ENCODE data around the gene RABEP2.

RABEP2 gene

GRCh38 chr16:28874406-28874805 is 50.6 kb downstream of the RABEP2 start:
- Histone ChIP-seq H3K36me3 (replicated peaks in 1 of 2; ENCODE audit: control insufficient read depth in 2 of 2, insufficient read depth in 2 of 2, low read length in 2 of 2) (peaks cover 40 to 51% of the 10 kb centered on the region in 2 donors), H2AK5ac (ENCODE audit: low read depth, low read length) (no peak overlapping the region), H3K27me3 (ENCODE audit: control insufficient read depth in 3 of 3, insufficient read depth in 3 of 3, low read depth in 1 of 3, low read length in 3 of 3) (no peaks in the 10 kb centered on the region), H2BK15ac (ENCODE audit: low read length) (no peak overlapping the region), H3K9ac (ENCODE audit: low read depth, low read length, poor library complexity) (no peak overlapping the region), H3K4me1 (ENCODE audit: control insufficient read depth in 2 of 2, insufficient read depth in 1 of 2, low read depth in 1 of 2, low read length in 2 of 2) (peaks cover 10 to 34% of the 10 kb centered on the region in 2 donors), H3K4me3 (ENCODE audit: low read length in 2 of 2) (no peak overlapping the region), H2BK5ac (ENCODE audit: low read length) (no peak overlapping the region), H3K79me1 (ENCODE audit: low read depth, low read length) (peaks cover 10% of the 10 kb centered on the region), H3K4me2 (ENCODE audit: insufficient read depth, low read length, poor library complexity, severe bottlenecking) (no peak overlapping the region), H4K91ac (ENCODE audit: low read depth, low read length, poor library complexity) (no peak overlapping the region), H3K14ac (ENCODE audit: low read length) (no peak overlapping the region), H3K4ac (ENCODE audit: low read length) (no peak overlapping the region), H2BK120ac (ENCODE audit: low read depth, low read length) (no peak overlapping the region), H4K8ac (ENCODE audit: low read depth, low read length) (no peak overlapping the region), H3K9me3 (replicated peaks in 1 of 2; ENCODE audit: control insufficient read depth in 2 of 2, insufficient read depth in 1 of 2, low read depth in 1 of 2, low read length in 2 of 2) (peaks cover 0 to 2% of the 10 kb centered on the region in 2 donors), H2BK12ac (ENCODE audit: low read length) (no peak overlapping the region), H3K23ac (ENCODE audit: low read depth, low read length, poor library complexity) (no peak overlapping the region), H3K27ac (replicated peaks; ENCODE audit: low read length) (no peak overlapping the region), H2AFZ (ENCODE audit: low read length) (no peak overlapping the region), H3K18ac (ENCODE audit: low read length) (no peak overlapping the region)
- WGBS, 2 donors (ENCODE audit: extremely low coverage in 2 of 2, insufficient read length in 2 of 2, insufficient replicate concordance in 1 of 2) = no CpG with 5 or more reads among the region's 6 CpGs
- no peak for DNase-seq (ENCODE audit: low spot score)

DNA sequence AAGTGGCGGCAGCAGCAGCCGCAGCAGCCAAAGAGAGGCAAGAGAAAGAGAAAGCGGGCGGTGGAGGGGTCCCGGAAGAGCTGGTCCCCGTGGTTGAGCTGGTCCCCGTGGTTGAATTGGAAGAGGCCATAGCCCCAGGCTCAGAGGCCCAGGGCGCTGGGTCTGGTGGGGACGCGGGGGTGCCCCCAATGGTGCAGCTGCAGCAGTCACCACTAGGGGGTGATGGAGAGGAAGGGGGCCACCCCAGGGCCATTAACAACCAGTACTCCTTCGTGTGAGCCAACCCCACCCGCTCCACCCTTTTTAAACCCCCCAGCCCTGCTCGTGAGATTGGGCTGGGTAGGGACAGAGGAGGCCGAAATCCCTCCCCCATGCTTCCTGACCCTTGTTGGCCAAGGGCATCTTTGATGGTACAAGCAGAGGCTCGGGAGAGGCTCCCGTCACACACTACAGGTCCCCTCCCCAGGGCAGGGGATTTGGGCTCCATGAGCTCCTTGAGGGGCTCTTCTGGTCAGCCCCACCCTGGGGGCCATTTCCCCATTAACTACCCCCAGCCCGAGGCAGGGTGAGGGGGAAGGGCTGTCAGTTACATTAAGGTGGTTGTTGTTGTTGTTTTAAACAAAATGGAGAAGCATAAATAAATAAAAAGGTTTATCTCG is 51.4 kb downstream of the RABEP2 start:
- Histone ChIP-seq H3K23ac (ENCODE audit: low read depth, low read length, poor library complexity) (peak overlapping the region; percentile 1), H3K27ac (replicated peaks; ENCODE audit: low read length) (no peak overlapping the region), H3K4me3 (ENCODE audit: low read length in 2 of 2) (no peak overlapping the region), H3K4me1 (ENCODE audit: control insufficient read depth in 2 of 2, insufficient read depth in 1 of 2, low read depth in 1 of 2, low read length in 2 of 2) (peaks cover 8 to 32% of the 10 kb centered on the region in 2 donors), H3K9ac (ENCODE audit: low read depth, low read length, poor library complexity) (no peak overlapping the region), H2BK120ac (ENCODE audit: low read depth, low read length) (no peak overlapping the region), H3K36me3 (replicated peaks in 1 of 2; ENCODE audit: control insufficient read depth in 2 of 2, insufficient read depth in 2 of 2, low read length in 2 of 2) (peaks cover 47 to 59% of the 10 kb centered on the region in 2 donors), H3K9me3 (replicated peaks in 1 of 2; ENCODE audit: control insufficient read depth in 2 of 2, insufficient read depth in 1 of 2, low read depth in 1 of 2, low read length in 2 of 2) (peaks cover 0 to 2% of the 10 kb centered on the region in 2 donors), H3K27me3 (ENCODE audit: control insufficient read depth in 3 of 3, insufficient read depth in 3 of 3, low read depth in 1 of 3, low read length in 3 of 3) (no peaks in the 10 kb centered on the region), H3K18ac (ENCODE audit: low read length) (no peak overlapping the region), H2BK5ac (ENCODE audit: low read length) (no peak overlapping the region), H2AFZ (ENCODE audit: low read length) (no peak overlapping the region), H3K4me2 (ENCODE audit: insufficient read depth, low read length, poor library complexity, severe bottlenecking) (no peak overlapping the region), H3K4ac (ENCODE audit: low read length) (no peak overlapping the region), H2AK5ac (ENCODE audit: low read depth, low read length) (no peak overlapping the region), H3K79me1 (ENCODE audit: low read depth, low read length) (peaks cover 10% of the 10 kb centered on the region), H3K14ac (ENCODE audit: low read length) (no peak overlapping the region), H4K8ac (ENCODE audit: low read depth, low read length) (no peak overlapping the region), H2BK12ac (ENCODE audit: low read length) (no peak overlapping the region), H4K91ac (ENCODE audit: low read depth, low read length, poor library complexity) (no peak overlapping the region), H2BK15ac (ENCODE audit: low read length) (no peak overlapping the region)
- DNase-seq (ENCODE audit: low spot score) = no peak
- no CpG with 5 or more reads among the region's 18 CpGs for WGBS, 2 donors (ENCODE audit: extremely low coverage in 2 of 2, insufficient read length in 2 of 2, insufficient replicate concordance in 1 of 2)

- Histone ChIP-seq H2AFZ (ENCODE audit: low read length) (no peak overlapping the region), H3K27ac (replicated peaks; ENCODE audit: low read length) (no peak overlapping the region), H3K14ac (ENCODE audit: low read length) (no peak overlapping the region), H3K9me3 (replicated peaks in 1 of 2; ENCODE audit: control insufficient read depth in 2 of 2, insufficient read depth in 1 of 2, low read depth in 1 of 2, low read length in 2 of 2) (peaks cover 0 to 2% of the 10 kb centered on the region in 2 donors), H3K4me1 (ENCODE audit: control insufficient read depth in 2 of 2, insufficient read depth in 1 of 2, low read depth in 1 of 2, low read length in 2 of 2) (peaks cover 6 to 27% of the 10 kb centered on the region in 2 donors), H3K4me2 (ENCODE audit: insufficient read depth, low read length, poor library complexity, severe bottlenecking) (no peak overlapping the region), H4K8ac (ENCODE audit: low read depth, low read length) (peak overlapping the region; percentile 65), H2BK5ac (ENCODE audit: low read length) (no peak overlapping the region), H3K4me3 (ENCODE audit: low read length in 2 of 2) (no peak overlapping the region), H2BK15ac (ENCODE audit: low read length) (no peak overlapping the region), H3K27me3 (ENCODE audit: control insufficient read depth in 3 of 3, insufficient read depth in 3 of 3, low read depth in 1 of 3, low read length in 3 of 3) (no peaks in the 10 kb centered on the region), H3K36me3 (replicated peaks in 1 of 2; ENCODE audit: control insufficient read depth in 2 of 2, insufficient read depth in 2 of 2, low read length in 2 of 2) (peaks cover 48 to 63% of the 10 kb centered on the region in 2 donors), H3K9ac (ENCODE audit: low read depth, low read length, poor library complexity) (no peak overlapping the region), H2BK12ac (ENCODE audit: low read length) (no peak overlapping the region), H4K91ac (ENCODE audit: low read depth, low read length, poor library complexity) (no peak overlapping the region), H2BK120ac (ENCODE audit: low read depth, low read length) (no peak overlapping the region), H3K4ac (ENCODE audit: low read length) (no peak overlapping the region), H3K79me1 (ENCODE audit: low read depth, low read length) (peaks cover 8% of the 10 kb centered on the region), H3K18ac (ENCODE audit: low read length) (no peak overlapping the region), H3K23ac (ENCODE audit: low read depth, low read length, poor library complexity) (no peak overlapping the region), H2AK5ac (ENCODE audit: low read depth, low read length) (no peak overlapping the region)
- DNase-seq (ENCODE audit: low spot score) = no peak
- no CpG with 5 or more reads among the region's 15 CpGs for WGBS, 2 donors (ENCODE audit: extremely low coverage in 2 of 2, insufficient read length in 2 of 2, insufficient replicate concordance in 1 of 2)
Observed at GRCh38 chr16:28872952-28873351, 52.1 kb downstream of the RABEP2 start.

DNA sequence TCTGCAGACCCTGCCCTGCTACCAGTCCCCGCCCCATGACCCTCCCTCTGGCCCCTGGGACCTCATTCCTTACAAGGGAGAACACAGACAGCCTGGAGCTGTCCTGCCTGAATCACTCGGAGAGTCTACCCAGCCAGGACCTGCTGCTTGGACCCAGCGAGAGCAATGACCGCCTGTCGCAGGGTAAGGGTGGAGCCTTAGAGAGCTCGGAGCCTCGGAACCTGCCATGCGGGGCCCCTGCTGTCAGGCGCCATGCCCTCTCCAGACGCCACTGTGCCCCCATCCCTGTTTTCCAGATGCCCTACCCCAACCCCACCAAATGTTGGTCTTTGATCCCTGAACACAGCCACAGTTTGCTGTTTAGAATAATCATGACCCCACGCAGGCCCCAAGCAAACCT is 55.8 kb downstream of the RABEP2 start:
- no peak for DNase-seq (ENCODE audit: low spot score)
- Histone ChIP-seq H3K18ac (ENCODE audit: low read length) (no peak overlapping the region), H3K4me1 (ENCODE audit: control insufficient read depth in 2 of 2, insufficient read depth in 1 of 2, low read depth in 1 of 2, low read length in 2 of 2) (peaks cover 6 to 12% of the 10 kb centered on the region in 2 donors), H2AFZ (ENCODE audit: low read length) (no peak overlapping the region), H2BK15ac (ENCODE audit: low read length) (no peak overlapping the region), H3K27me3 (ENCODE audit: control insufficient read depth in 3 of 3, insufficient read depth in 3 of 3, low read depth in 1 of 3, low read length in 3 of 3) (no peaks in the 10 kb centered on the region), H2AK5ac (ENCODE audit: low read depth, low read length) (no peak overlapping the region), H3K9me3 (replicated peaks in 1 of 2; ENCODE audit: control insufficient read depth in 2 of 2, insufficient read depth in 1 of 2, low read depth in 1 of 2, low read length in 2 of 2) (peaks cover 0 to 2% of the 10 kb centered on the region in 2 donors), H3K9ac (ENCODE audit: low read depth, low read length, poor library complexity) (no peak overlapping the region), H2BK120ac (ENCODE audit: low read depth, low read length) (no peak overlapping the region), H3K14ac (ENCODE audit: low read length) (no peak overlapping the region), H2BK12ac (ENCODE audit: low read length) (no peak overlapping the region), H4K8ac (ENCODE audit: low read depth, low read length) (no peak overlapping the region), H2BK5ac (ENCODE audit: low read length) (no peak overlapping the region), H3K27ac (replicated peaks; ENCODE audit: low read length) (no peak overlapping the region), H3K23ac (ENCODE audit: low read depth, low read length, poor library complexity) (peak overlapping the region; percentile 13), H3K79me1 (ENCODE audit: low read depth, low read length) (peaks cover 25% of the 10 kb centered on the region), H3K4ac (ENCODE audit: low read length) (no peak overlapping the region), H3K36me3 (replicated peaks in 1 of 2; ENCODE audit: control insufficient read depth in 2 of 2, insufficient read depth in 2 of 2, low read length in 2 of 2) (peaks cover 50 to 80% of the 10 kb centered on the region in 2 donors), H3K4me3 (ENCODE audit: low read length in 2 of 2) (no peak overlapping the region), H4K91ac (ENCODE audit: low read depth, low read length, poor library complexity) (no peak overlapping the region), H3K4me2 (ENCODE audit: insufficient read depth, low read length, poor library complexity, severe bottlenecking) (no peak overlapping the region)
- no CpG with 5 or more reads among the region's 11 CpGs for WGBS, 2 donors (ENCODE audit: extremely low coverage in 2 of 2, insufficient read length in 2 of 2, insufficient replicate concordance in 1 of 2)
